HepG2 (cell line): ENCODE measurements around the gene CDR2L. TPM values are rescaled to one million over a fixed set of nuclear protein-coding genes. Genes with fewer than 3 reads are reported as not detected.

ENCODE experiments used
- DMTF1 ChIP-seq: sonication (generic); formaldehyde crosslinking; IDR thresholded peaks from 2 replicates; pipeline ENCODE4 v1.4.0; 2020; ENCODE audit warnings: mild to moderate bottlenecking, missing genetic modification reagents
- ETV6 ChIP-seq: sonication (generic); formaldehyde crosslinking; conservative IDR thresholded peaks from 2 replicates; pipeline ENCODE4 v1.4.0; 2020; ENCODE audit warnings: missing genetic modification reagents
- HCFC1 ChIP-seq: fragments of 150-350 bp; IDR thresholded peaks from 2 replicates; pipeline ENCODE4 v1.6.1; 2014; ENCODE audit warnings: low read depth, low read length
- KDM5B ChIP-seq: sonication (generic); formaldehyde crosslinking; IDR thresholded peaks from 2 replicates; pipeline ENCODE4 v1.4.0; 2020; ENCODE audit warnings: missing genetic modification reagents, mild to moderate bottlenecking, borderline replicate concordance
- MLXIP ChIP-seq: sonication (generic); formaldehyde crosslinking; IDR thresholded peaks from 2 replicates; pipeline ENCODE4 v1.9.0; 2021; ENCODE audit warnings: missing genetic modification reagents, borderline replicate concordance
- RFX3 ChIP-seq: IDR thresholded peaks from 2 replicates; pipeline ENCODE4 v1.6.1; 2016; ENCODE audit warnings: missing biosample characterization, missing genetic modification reagents
- SIN3B ChIP-seq: fragments of 150-350 bp; IDR thresholded peaks from 2 replicates; pipeline ENCODE4 v1.6.1; 2014; ENCODE audit warnings: low read length
- TFDP2 ChIP-seq: sonication (generic); formaldehyde crosslinking; IDR thresholded peaks from 2 replicates; pipeline ENCODE4 v1.4.0; 2020; ENCODE audit warnings: missing genetic modification reagents
- TIGD3 ChIP-seq: sonication (generic); formaldehyde crosslinking; IDR thresholded peaks from 2 replicates; pipeline ENCODE4 v1.5.1; 2020; ENCODE audit warnings: mild to moderate bottlenecking, missing genetic modification reagents, borderline replicate concordance
- TMF1 ChIP-seq: sonication (generic); formaldehyde crosslinking; IDR thresholded peaks from 2 replicates; pipeline ENCODE4 v1.8.1; 2022; ENCODE audit warnings: low read depth, missing genetic modification reagents
- WIZ ChIP-seq: sonication (generic); formaldehyde crosslinking; IDR thresholded peaks from 2 replicates; pipeline ENCODE4 v1.5.1; 2020; ENCODE audit warnings: mild to moderate bottlenecking, missing genetic modification reagents
- ZBTB37 ChIP-seq: sonication (generic); formaldehyde crosslinking; IDR thresholded peaks from 2 replicates; pipeline ENCODE4 v1.4.0; 2020; ENCODE audit warnings: mild to moderate bottlenecking, missing genetic modification reagents
- ZNF251 ChIP-seq: sonication (generic); formaldehyde crosslinking; IDR thresholded peaks from 2 replicates; pipeline ENCODE4 v1.9.0; 2021; ENCODE audit warnings: mild to moderate bottlenecking, missing genetic modification reagents
- ZNF3 ChIP-seq: IDR thresholded peaks from 2 replicates; pipeline ENCODE4 v1.7.0; 2017; ENCODE audit warnings: inconsistent platforms
- ZNF33A ChIP-seq: sonication (generic); formaldehyde crosslinking; IDR thresholded peaks from 2 replicates; pipeline ENCODE4 v1.5.1; 2020; ENCODE audit warnings: missing genetic modification reagents, mild to moderate bottlenecking, moderate library complexity, borderline replicate concordance
- ZNF589 ChIP-seq: sonication (generic); formaldehyde crosslinking; conservative IDR thresholded peaks from 2 replicates; pipeline ENCODE4 v1.8.0; 2022; ENCODE audit warnings: mild to moderate bottlenecking, moderate library complexity, missing genetic modification reagents
- ZNF782 ChIP-seq: sonication (generic); formaldehyde crosslinking; IDR thresholded peaks from 2 replicates; pipeline ENCODE4 v1.4.0; 2020; ENCODE audit warnings: missing genetic modification reagents, mild to moderate bottlenecking, borderline replicate concordance
- polyA plus RNA-seq, 8 experiments: library from polyadenylated mRNA; depleted of rRNA in 3 of 8; stranded (reverse) in 7 of 8; unstranded in 1 of 8; fragments of >200 nt; fragmentation: Illumina TruSeq in 4 of 8; extraction: Trizol in 4 of 8; gene quantifications; 2 replicates each; pipeline versions ENCODE4 v1.2.1 to v1.2.3, GENCODE V29; 2011 to 2016; ENCODE audit warnings: low read depth in 4 of 8, missing spikeins in 1 of 8, mixed read lengths in 1 of 8; ENCODE audit not compliant: insufficient read depth in 1 of 8
- total RNA-seq, 5 experiments: library from RNA; depleted of rRNA; stranded (reverse); fragments of >200 nt; fragmentation: Illumina TruSeq; extraction: Trizol; gene quantifications; 2 replicates each; pipeline ENCODE4 v1.2.3, GENCODE V29; 2016; ENCODE audit warnings: low read depth in 1 of 5

Gene CDR2L
- total and polyA plus RNA-seq, 2 of the 13 experiments (the other 11 are each of a cell fraction or from before 2014, with no cell fraction given): 1.9 to 2.1 TPM

GRCh38 chr17:75012346-75013091 is 25.1 kb downstream of the CDR2L start, which contains the start of gene MRPL58 (continued):
- TF ChIP-seq WIZ (CRISPR knock-in tag) (peak; percentile 94), RFX3 (peak; percentile 55; the same call in 1 of the 2 replicates), DMTF1 (CRISPR knock-in tag) (no peak), SIN3B (peak; percentile 94), TIGD3 (peak; percentile 75; the same call in 1 of the 2 replicates), ZNF33A (CRISPR knock-in tag) (peak; percentile 90; the same call in 1 of the 2 replicates), ZNF782 (peak; percentile 95; the same call in 1 of the 2 replicates), MLXIP (CRISPR knock-in tag) (no peak; the same call in none of the 2 replicates), KDM5B (CRISPR knock-in tag) (peak; percentile 98), ZNF589 (peak; percentile 86; the same call in 1 of the 2 replicates), TMF1 (CRISPR knock-in tag) (peak; percentile 70; the same call in 1 of the 2 replicates), ZNF3 (CRISPR knock-in tag) (0 out of 2 replicates have a peak, but pooled peaks have one; percentile 65), TFDP2 (CRISPR knock-in tag) (peak; percentile 90), ZNF251 (CRISPR knock-in tag) (0 out of 2 replicates have a peak, but pooled peaks have one; percentile 20), ETV6 (CRISPR knock-in tag) (peak; percentile 97), HCFC1 (peak; percentile 78), ZBTB37 (CRISPR knock-in tag) (peak; percentile 82)
